HG03521 (cell line): ENCODE measurements around the gene CALN1.
"Not testable (repeated sequence)": the region's sequence is repeated elsewhere in the genome, so short reads cannot be mapped to it uniquely, and the experiment has no call there.

Experiments
- ATAC-seq: cut with Tn5 transposase; IDR thresholded peaks from one replicate; pipeline ENCODE4 v1.9.1; 2021; ENCODE audit warnings: mild to moderate bottlenecking, moderate library complexity; ENCODE audit not compliant: unreplicated experiment

CALN1 gene

GRCh38 chr7:72003236-72003635, 408.9 kb downstream of the CALN1 start:
- no peak for ATAC-seq

DNA sequence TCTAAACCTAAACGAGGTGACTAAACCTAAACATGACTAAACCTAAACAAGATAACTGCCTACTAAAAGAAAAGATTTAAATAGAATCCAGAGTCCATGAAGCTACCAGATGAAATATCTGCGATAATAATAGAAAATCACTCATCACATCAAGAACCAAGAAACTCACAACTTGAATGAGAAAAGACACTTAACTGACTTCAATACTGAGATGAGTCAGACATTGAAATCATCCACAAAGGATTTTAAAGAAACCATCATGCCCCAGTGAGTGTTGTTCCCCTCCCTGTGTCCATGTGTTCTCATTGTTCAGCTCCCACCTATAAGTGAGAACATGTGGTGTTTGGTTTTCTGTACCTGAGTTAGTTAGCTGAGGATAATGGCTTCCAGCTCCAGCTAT, 416.0 kb downstream of the CALN1 start:
- no peak for ATAC-seq

DNA sequence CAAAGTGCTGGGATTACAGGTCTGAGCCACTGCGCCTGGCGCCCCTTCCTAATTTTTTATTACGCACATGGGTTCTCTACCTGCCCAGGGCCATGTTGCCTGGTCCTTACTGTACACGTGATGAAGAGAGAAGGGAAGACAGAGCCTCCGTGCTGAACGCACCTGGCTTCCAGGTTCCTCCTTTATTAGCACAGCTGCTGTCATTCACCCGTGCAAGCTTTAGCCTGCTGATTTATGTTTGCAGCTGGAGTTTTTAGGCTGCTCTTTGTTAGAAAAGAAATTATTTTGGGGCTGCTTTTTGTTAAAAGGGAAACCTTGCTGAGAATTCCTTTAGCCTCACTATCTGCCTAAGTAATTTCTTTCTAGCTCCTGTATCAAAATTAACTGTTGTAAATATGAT, 417.0 kb downstream of the CALN1 start:
- ATAC-seq: no peak

DNA sequence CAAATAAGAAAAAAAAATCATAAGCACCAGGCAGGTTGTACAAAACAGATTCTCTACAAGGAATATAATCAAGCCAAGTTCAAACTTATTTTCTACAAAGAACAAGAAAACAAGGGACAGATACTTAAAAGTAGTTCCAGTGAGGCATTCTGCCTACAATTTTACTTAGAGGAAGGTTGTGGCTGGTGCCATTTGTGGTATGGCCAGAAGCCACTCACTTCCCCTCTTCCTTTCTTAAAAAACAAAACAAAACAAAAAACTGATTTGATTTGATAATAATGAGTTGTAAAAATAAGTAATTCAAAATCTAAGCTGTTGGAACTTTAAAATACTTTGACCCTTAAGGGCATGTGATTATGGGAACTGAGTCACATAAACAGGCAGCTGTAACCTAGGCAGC, 420.6 kb downstream of the CALN1 start:
- ATAC-seq: no peak

- no peak for ATAC-seq
Measured at GRCh38 chr7:71990138-71990462, 422.0 kb downstream of the CALN1 start.

DNA sequence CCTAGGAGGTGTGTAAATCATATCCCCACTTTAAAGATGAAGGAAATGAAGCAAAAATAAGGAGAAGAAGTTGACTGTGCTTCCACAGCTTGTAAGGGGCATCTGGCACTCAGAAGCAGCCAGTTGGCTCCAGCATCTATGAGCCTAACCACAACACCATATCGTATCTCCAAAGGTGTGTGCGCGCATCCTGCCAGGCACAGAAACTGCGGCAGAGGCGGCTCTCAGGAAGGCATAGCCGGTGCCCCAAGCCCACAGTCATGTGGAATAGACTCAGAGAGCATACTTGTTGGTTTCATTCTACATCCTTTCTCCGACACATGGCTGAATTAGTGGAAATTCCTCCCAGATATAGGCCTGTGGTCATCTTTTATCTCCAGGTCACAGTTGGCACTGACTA, 423.9 kb downstream of the CALN1 start:
- ATAC-seq: no peak

DNA sequence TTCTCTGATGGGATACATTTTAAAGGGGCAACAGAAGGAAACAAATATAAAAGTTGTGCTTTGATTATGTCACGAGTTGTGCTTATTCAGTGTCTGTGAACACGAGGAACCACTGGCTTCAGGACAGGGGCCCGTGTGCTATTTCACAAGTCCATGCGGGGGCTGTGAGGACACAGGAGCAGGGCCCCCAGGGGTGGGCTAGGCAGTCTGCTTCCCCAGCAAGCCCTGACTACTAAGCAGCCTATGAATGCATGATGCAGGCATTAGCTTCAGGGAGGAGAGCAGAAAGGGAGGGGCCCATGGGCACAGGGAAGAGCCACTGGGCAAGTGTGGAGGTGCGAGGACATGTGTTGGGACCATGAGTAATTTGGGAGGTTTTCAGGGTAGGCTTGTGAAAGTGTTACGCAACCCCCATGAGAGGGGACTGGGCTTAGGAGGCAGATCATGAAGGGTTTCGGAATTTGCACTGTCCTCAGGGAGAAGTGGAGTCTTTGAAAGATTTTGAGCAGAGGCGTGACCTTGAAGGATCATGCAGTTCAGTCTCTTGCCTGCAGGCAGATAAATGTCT, 424.9 kb downstream of the CALN1 start:
- no peak for ATAC-seq

- ATAC-seq: no peak
Measured at GRCh38 chr7:71984348-71984747, 427.8 kb downstream of the CALN1 start.

DNA sequence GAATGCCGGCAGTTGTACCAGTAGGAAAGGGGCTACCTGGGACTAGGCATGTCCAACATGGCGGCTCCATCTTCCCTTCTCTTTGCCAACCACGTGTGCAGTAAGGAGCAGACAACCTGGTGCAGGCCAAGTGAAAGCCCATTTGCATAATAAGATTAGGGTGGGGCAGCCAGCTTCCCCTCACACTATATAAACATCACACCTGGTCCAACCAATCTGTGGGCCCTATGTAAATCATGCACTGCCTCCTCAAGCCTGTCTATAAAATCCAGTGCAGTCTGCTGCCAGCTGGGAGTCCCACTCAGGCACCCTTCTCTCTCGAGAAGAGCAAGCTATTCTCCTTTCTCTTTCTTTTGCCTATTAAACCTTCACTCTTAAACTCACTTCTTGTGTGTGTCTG, 429.3 kb downstream of the CALN1 start:
- ATAC-seq: no peak

DNA sequence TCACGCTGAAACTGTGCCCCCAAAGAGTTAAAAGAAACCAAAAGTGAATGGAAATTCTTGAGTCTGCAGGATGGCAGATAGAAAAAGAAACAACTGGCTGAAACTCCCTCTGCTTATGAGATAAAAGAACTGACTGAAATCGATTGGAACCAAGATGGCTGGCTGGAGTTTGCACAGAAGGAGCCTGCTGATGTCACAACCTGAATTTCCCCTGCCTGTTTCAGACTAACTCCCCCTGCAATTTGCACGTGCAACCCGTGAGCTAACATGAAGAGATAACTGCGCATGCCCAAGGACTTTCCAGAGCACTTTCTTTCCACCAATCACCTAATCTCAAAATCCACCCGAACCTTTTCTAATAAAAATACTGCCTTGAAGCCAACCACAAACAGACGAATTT, 435.5 kb downstream of the CALN1 start:
- no peak for ATAC-seq

GRCh38 chr7:71974611-71975010, 437.5 kb downstream of the CALN1 start:
- no peak for ATAC-seq

DNA sequence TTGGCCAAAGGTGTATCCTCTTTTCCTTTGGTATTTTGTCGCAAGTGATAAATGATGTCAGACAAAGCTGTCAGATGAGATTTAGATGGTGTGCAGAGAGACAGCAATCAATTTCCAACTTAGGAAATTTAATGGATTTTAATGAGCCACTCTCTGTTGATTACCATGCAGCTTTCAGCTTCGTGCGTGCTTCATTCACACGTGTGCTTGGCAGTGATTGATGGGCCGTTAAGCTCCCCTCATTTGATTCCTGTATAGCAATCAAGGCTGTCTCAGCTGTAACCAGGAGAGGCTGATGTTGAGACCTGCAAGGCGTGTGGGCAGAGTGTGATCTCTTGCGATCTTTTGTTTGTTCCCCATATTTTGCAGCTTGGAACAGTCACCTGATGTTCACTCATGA, 439.6 kb downstream of the CALN1 start:
- ATAC-seq: no peak

DNA sequence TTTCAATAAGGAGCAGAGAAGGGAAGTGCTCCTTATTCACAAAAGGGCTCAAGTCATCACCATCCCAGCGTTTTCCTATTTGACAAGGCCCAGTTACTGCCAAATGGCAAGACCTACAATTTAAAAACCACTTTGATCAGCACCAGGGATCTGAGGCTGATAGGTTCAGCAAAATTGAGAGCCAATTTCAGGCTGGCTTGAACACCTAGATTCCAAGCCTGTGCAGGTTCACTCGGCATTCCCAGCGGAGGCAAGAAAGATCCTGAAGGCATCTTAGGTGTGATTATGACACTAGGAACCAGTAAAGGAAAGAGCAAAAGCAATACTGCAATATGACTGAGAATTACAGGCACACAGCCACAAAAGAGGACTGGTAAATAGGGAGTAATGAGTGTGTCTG, 441.4 kb downstream of the CALN1 start:
- no peak for ATAC-seq

DNA sequence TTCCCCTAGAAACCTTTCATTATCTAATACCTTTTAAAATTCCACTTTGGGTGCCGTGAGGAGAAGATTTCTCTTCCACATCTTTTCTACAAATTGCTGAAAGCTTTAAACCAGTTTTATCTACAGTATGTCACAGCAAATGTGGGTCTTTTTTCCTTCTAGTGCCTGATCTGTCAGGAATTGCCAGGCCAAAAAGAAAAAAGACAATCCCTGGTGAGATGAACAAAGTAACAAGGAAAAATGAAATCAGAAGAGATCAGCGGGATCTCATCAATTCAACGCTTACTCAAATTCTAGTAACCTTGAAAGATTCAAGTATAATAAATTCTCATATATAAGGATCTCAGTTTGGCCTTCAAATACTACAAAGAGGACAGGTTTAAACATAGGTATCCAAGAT, 449.5 kb downstream of the CALN1 start:
- ATAC-seq: no peak

DNA sequence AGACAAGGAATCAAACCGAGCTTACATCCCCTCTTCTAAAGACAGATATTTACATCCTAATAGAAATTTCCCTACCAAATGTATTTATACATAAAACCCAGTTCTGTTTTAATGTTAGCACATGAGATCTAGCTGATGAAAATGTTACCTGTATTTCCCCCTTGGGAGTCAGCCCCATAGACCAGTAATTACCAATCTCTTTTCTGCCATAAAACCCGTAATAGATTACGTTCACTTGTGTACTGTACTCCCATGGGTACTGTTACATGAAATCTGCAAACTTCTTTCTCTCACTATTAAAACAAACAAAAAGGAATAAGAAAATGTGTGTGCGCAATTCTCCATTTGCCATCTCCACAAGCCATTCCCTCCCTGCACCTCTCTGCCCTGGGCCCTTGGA, 450.9 kb downstream of the CALN1 start:
- ATAC-seq: no peak

DNA sequence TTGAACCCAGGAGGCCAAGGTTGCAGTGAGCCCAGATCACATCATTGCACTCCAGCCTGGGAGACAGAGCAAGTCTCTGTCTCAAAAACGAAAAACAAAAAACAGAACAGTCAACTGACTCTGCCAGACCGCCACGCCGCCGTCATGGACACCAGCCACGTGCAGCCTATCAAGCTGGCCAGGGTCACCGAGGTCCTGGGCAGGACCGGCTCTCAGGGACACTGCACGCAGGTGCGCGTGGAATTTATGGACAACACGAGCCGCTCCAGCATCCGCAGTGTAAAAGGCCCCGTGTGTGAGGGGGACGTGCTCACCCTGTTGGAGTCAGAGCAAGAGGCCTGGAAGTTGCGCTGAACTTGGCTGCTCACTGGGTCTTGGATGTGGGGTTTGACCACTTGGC, 470.0 kb downstream of the CALN1 start:
- no peak for ATAC-seq

DNA sequence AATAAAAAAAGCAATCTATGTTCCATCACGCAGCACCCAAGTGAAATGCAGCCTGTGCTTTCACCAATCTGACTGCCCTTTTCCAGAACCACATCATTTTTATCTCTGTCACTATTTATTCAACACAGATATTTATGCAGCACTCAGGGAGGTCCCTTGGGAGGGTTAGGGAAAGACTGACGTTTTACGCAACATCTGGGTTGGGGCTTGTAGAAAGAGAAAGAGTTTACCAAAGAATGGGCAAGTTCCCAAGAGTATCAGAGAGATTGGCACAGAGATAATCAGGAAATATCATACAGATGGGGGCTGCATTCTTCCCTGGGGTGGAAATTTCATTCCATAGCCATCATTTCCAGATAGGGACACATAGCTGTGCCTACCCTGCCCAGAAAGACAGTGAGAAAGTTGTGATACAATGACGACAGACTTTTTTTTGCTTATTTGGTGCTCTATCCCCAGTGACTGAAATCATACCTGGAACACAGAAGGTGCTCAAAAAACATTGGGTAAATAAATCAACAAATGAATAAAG, 474.2 kb downstream of the CALN1 start:
- no peak for ATAC-seq

DNA sequence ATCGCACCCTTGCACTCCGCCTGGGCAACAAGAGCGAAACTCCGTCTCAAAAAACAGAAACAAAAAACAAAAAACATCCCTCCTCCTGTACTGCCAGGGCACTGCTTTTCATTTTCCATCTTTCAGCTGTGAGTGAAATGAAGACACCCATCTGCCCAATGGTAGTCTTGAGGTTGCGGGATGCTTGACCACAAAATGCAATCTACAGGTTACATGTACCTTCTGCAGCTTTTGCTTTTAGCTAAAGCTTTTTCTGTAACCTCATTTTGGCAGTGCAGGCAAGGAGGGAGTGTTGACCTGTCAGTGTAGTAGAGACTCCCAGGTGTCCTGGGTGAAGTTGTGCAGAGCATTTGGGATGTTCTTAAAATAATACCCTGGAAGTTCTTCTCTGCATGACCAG, 476.5 kb downstream of the CALN1 start:
- no peak for ATAC-seq

DNA sequence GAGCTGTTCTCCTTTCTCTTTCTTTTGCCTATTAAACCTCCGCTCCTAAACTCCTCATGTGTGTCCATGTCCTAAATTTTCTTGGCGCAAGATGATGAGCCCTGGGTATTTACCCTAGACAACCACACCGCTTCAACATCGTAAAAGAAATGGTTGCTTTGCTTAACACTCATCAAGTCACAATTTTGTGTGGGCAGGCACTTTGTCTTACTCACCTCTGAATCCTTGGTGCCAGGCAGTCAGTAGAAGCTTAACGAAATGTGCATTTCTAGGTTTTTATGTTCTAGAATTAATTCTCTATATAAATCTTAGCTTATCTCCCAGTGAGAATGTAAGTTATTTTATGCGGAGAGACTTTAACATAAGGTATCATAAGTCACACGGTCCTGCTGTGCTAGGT, 478.7 kb downstream of the CALN1 start:
- no peak for ATAC-seq

DNA sequence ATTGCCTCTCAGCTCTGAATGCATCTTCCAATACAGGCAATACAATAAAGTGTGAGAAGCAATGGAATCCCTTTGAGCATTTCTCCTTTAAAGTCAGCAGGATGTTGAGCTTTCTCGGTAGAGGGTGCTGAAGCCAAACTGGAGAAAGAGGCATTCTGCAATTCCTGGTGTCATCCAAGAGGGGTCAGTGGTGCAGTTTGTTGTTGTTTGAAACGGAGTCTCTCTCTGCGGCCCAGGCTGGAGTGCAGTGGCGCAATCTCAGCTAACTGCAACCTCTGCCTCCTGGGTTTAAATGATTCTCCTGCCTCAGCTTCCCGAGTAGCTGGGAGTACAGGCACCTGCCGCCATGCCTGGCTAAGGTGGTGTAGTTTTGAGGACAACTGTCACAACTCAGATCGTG, 486.5 kb downstream of the CALN1 start:
- ATAC-seq: no peak

GRCh38 chr7:71914204-71914603, 497.9 kb downstream of the CALN1 start:
- ATAC-seq: not testable (repeated sequence)

DNA sequence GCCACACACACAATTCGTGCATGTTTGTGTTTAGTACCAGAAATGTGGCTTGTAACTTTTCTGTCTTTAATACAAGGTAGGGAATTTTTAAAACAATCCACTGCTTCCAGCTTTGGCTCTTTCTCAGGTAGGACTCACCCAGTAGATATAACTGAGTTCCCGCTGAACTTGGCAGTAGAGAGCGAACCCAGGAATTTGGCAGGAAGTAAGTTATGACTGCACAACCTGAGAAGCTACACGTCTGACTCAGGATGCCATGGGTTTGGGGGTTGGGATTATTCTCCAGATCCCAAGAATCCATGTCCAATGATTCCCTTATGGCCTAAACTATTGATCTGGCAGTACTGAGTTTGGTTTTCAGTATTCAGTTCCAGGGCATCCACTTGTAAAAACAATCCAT, 499.7 kb downstream of the CALN1 start:
- no peak for ATAC-seq

GRCh38 chr7:71911051-71911450, 501.1 kb downstream of the CALN1 start:
- no peak for ATAC-seq

DNA sequence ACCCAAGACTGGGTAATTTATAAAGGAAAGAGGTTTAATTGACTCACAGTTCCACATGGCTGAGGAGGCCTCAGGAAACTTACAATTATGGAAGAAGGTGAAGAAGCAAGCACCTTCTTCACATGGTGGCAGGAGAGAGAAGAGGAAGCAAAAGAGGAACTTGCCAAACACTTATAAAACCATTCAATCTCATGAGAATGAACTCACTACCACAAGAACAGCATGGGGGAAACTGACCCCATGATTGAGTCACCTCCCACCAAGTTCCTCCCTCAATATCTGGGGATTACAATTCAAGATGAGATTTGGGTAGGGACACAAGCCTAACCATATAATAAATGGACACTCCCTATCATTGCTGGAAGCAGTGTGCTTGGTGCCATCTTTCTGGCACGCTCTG, 506.3 kb downstream of the CALN1 start:
- ATAC-seq: no peak
